GM23338 (cell line): ENCODE results near the gene MAGI3.

Experiments used
- CREB1 ChIP-seq: fragments of 250-450 bp; sonication (Bioruptor Pico); IDR thresholded peaks from 2 replicates; pipeline ENCODE4 v1.5.0; 2020; ENCODE audit warnings: low read depth, mild to moderate bottlenecking, moderate library complexity
- CTCF ChIP-seq, 2 experiments: fragments of 200-600 bp in 1 of 2; sonication (generic) in 1 of 2; conservative IDR thresholded peaks; 2 replicates each; pipeline versions ENCODE4 v1.5.1 to v1.6.1; 2016 to 2017; ENCODE audit warnings: antibody characterized with exemption in 2 of 2, low read depth in 2 of 2, mild to moderate bottlenecking in 2 of 2, moderate library complexity in 1 of 2
- EZH2 ChIP-seq: fragments of 200-600 bp; sonication (generic); IDR thresholded peaks from one replicate; pipeline ENCODE4 v1.8.0; 2017; ENCODE audit warnings: antibody characterized with exemption, mild to moderate bottlenecking, low read depth; ENCODE audit not compliant: unreplicated experiment
- EZH2phosphoT487 ChIP-seq: fragments of 200-600 bp; sonication (generic); IDR thresholded peaks from one replicate; pipeline ENCODE4 v1.8.1; 2018; ENCODE audit warnings: antibody characterized with exemption; ENCODE audit not compliant: unreplicated experiment
- JUNB ChIP-seq: IDR thresholded peaks from one replicate; pipeline ENCODE4 v1.6.1; 2016; ENCODE audit warnings: antibody characterized with exemption; ENCODE audit not compliant: unreplicated experiment

GRCh38 chr1:113451710-113452109 lies 61.4 kb downstream of the MAGI3 start:
- TF ChIP-seq CTCF (conservative IDR thresholded peaks at IDR 0.05; ENCODE audit: low read depth in 2 of 2) (no peak), EZH2 (no peak), EZH2phosphoT487 (no peak), CREB1 (CRISPR knock-in tag) (no peak), JUNB (no peak)
